Activated naive CD4-positive, alpha-beta T cell treated with anti-CD3 and anti-CD28 coated beads, Interleukin-2, amount 50 U/mL, for 16 hours (primary cell): ENCODE data around the gene CEL.
"Not testable (repeated sequence)": the region's sequence is repeated elsewhere in the genome, so short reads cannot be mapped to it uniquely, and the experiment has no call there.

ENCODE experiments used
- DNase-seq: peaks from one replicate; pipeline ENCODE4 v3.0.0-alpha.2; 2020

CEL gene

DNA sequence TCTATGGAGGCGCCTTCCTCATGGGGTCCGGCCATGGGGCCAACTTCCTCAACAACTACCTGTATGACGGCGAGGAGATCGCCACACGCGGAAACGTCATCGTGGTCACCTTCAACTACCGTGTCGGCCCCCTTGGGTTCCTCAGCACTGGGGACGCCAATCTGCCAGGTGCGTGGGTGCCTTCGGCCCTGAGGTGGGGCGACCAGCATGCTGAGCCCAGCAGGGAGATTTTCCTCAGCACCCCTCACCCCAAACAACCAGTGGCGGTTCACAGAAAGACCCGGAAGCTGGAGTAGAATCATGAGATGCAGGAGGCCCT lies 3.2 kb downstream of the CEL start:
- no peak for DNase-seq

GRCh38 chr9:133066181-133066983 lies 4.6 kb downstream of the CEL start:
- DNase-seq: no peak

DNA sequence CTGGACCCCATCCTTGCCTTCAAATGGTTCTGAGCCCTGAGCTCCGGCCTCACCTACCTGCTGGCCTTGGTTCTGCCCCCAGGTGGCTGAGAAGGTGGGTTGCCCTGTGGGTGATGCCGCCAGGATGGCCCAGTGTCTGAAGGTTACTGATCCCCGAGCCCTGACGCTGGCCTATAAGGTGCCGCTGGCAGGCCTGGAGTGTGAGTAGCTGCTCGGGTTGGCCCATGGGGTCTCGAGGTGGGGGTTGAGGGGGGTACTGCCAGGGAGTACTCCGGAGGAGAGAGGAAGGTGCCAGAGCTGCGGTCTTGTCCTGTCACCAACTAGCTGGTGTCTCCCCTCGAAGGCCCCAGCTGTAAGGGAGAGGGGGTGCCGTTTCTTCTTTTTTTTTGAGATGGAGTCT lies 5.2 kb downstream of the CEL start:
- DNase-seq: no peak

- DNase-seq: no peak
Measured at GRCh38 chr9:133067813-133068212, 6.0 kb downstream of the CEL start.

- not testable (repeated sequence) for DNase-seq
Measured at GRCh38 chr9:133068431-133068830, 6.7 kb downstream of the CEL start.

DNA sequence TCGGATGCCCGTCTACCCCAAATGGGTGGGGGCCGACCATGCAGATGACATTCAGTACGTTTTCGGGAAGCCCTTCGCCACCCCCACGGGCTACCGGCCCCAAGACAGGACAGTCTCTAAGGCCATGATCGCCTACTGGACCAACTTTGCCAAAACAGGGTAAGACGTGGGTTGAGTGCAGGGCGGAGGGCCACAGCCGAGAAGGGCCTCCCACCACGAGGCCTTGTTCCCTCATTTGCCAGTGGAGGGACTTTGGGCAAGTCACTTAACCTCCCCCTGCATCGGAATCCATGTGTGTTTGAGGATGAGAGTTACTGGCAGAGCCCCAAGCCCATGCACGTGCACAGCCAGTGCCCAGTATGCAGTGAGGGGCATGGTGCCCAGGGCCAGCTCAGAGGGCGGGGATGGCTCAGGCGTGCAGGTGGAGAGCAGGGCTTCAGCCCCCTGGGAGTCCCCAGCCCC lies 8.8 kb downstream of the CEL start:
- DNase-seq: not testable (repeated sequence)

DNA sequence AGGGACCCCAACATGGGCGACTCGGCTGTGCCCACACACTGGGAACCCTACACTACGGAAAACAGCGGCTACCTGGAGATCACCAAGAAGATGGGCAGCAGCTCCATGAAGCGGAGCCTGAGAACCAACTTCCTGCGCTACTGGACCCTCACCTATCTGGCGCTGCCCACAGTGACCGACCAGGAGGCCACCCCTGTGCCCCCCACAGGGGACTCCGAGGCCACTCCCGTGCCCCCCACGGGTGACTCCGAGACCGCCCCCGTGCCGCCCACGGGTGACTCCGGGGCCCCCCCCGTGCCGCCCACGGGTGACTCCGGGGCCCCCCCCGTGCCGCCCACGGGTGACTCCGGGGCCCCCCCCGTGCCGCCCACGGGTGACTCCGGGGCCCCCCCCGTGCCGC lies 9.2 kb downstream of the CEL start:
- DNase-seq: not testable (repeated sequence)

- no peak for DNase-seq
Measured at GRCh38 chr9:133071484-133072150, 9.8 kb downstream of the CEL start.

DNA sequence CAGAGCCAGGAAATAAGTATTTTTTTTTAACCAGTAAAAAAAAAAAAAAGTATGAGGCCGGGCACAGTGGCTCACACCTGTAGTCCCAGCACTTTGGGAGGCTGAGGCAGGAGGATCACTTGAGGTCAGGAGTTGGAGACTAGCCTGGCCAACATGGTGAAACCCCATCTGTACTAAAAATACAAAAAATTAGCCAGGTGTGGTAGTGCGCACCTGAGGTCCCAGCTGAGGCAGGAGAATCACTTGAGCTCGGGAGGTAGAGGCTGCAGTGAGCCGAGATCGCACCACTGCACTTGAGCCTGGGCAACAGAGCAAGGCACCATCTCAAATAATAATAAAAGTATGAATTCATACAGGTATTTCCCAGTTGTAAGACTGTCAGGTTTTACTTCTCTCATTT lies 10.4 kb downstream of the CEL start:
- DNase-seq: not testable (repeated sequence)

GRCh38 chr9:133073086-133074014 lies 11.6 kb downstream of the CEL start:
- DNase-seq: no peak

GRCh38 chr9:133074111-133074651 lies 12.4 kb downstream of the CEL start:
- DNase-seq: no peak

DNA sequence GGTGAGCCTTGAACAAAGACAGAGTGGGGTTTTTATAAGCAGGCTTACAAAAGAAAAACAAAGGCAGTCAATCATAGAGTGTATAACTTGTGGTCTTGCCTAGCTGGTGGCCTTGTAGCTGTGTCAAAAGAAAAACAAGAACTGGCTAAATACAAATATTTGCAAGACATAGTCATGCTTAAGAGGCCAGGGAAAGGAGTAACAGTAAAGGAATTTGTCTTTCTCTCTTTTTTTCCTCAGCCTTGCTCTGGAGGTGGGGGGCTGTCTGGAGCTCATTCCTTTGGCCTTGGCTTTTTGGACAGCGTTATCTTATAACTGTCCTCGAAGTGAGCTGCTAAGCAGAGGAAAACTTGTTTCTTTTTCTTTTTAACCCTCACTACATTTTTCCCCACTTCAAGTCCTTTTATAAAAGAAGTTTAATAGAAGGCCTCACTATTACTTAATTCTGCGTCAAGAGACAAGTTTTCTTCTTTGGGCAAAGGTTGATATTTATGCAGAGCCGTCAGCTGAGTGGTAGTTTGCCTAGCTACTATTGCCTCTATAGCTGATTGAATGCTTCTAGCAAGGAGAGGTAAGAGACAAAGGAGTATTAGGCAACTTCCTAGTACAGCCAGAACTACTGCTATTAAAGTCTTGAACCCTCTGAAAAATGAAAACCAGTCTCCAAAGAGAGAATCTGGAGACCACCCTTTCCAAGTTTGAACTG lies 14.3 kb downstream of the CEL start:
- DNase-seq: no peak

DNA sequence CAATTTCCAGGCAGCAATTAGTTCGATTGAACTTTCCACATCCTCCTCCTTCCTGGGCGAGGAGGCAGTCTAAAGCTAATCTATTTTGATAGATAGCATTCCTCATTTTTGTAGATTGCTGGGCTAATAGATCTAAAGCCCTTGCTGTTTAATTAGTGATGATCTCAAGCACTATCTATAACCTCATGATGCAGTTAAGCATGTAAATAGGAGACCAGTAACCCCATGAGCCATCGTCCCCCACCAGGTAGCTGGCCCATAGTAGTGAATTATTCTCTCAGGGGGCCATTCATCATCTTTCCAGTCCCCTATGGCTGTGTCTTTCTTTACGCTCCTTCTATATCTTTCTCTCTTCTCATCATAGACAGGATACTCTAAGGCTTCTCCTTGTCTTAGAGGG lies 14.9 kb downstream of the CEL start:
- no peak for DNase-seq

GRCh38 chr9:133078486-133078885 lies 16.7 kb downstream of the CEL start:
- no peak for DNase-seq

DNA sequence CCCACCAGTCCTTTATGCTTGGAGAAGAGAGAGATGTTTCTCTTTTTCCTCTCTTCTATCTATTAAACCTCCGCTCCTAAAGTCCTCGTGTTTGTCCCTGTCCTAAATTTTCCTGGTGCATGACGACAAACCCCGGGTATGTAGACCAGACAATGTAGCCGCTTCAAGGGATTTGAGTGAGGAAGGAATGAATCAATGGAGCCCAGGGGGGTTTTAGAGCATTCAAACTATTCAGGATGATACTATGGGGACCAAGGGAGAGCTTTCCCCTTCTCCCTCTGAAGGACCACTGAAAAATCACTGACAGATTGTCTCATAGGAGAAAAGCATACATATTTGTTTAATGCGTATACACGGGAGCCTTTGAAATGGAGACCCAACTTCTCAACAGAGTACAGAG lies 18.4 kb downstream of the CEL start:
- DNase-seq: no peak

DNA sequence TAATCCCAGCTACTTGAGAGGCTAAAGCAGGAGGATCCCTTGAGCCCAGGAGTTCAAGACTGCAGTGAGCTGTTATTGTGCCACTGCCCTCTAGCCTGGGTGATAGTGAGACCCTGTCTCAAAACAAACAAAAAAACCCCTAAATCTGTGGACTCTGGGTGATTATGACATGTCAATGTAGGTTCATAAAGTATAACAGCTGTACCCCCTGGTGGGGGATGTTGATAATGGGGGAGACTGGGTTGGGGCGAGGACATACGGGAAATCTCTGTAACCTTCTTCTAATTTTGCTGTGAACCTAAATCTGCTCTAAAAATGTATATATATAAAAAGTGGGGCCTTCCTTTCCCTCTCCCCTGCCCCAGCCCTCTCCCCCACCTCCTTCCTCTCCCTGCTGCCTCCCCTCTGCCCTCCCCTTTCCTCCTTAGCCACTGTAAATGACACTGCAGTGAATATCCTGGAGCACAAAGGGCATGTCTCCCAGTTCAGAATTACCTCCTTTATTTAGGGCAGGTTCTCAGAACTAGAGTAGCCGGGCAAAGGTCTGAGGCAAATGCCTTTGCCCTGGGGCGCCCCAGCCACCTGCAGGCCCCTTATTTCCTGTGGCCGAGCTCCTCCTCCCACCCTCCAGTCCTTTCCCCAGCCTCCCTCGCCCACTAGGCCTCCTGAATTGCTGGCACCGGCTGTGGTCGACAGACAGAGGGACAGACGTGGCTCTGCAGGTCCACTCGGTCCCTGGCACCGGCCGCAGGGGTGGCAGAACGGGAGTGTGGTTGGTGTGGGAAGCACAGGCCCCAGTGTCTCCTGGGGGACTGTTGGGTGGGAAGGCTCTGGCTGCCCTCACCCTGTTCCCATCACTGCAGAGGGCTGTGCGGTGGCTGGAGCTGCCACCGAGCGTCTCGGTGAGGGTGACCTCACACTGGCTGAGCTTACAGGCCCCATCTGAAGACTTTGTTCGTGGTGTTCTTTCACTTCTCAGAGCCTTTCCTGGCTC lies 19.3 kb downstream of the CEL start:
- DNase-seq: not testable (repeated sequence)

DNA sequence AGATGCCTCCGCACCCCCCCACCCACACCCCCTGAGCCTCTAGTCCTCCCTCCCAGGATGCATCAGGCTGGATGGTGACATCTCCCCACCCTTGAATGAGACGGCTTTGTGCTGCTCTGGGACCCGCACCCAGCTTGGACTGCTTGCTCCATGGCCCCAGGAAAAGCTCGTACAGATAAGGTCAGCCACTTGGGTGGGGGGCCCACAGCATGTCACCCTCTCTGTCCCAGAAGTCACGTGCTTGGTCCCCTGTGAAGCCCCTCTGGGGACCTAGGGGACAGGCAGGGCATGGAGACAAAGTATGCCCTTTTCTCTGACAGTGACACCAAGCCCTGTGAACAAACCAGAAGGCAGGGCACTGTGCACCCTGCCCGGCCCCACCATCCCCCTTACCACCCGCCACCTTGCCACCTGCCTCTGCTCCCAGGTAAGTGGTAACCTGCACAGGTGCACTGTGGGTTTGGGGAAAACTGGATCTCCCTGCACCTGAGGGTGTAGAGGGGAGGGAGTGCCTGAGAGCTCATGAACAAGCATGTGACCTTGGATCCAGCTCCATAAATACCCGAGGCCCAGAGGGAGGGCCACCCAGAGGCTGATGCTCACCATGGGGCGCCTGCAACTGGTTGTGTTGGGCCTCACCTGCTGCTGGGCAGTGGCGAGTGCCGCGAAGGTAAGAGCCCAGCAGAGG lies 20.3 kb downstream of the CEL start:
- DNase-seq: not testable (repeated sequence)

DNA sequence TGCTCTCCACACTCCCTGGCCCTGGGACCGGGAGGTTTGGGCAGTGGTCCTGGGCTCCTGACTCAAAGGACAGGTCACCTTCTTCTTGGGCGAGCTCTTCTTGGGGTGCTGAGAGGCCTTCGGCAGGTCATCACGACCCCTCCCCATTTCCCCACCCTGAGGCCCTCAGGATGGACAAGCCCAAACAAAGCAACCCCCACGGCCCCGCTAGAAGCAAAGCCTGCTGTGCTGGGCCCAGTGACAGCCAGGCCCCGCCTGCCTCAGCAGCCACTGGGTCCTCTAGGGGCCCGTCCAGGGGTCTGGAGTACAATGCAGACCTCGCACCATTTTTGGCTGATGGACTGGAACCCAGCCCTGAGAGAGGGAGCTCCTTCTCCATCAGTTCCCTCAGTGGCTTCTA lies 21.9 kb downstream of the CEL start:
- not testable (repeated sequence) for DNase-seq

DNA sequence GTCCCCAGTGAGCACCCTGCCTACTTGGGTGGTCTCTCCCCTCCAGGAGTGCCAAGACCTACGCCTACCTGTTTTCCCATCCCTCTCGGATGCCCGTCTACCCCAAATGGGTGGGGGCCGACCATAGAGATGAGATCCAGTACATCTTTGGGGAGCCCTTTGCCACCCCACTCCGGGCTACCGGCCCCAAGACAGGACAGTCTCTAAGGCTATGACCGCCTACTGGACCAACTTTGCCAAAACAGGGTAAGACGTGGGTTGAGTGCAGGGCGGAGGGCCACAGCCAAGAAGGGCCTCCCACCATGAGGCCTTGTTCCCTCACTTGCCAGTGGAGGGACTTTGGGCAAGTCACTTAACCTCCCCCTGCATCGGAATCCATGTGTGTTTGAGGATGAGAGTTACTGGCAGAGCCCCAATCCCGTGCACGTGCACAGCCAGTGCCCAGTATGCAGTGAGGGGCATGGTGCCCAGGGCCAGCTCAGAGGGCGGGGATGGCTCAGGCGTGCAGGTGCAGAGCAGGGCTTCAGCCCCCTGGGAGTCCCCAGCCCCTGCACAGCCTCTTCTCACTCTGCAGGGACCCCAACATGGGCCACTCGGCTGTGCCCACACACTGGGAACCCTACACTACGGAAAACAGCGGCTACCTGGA lies 24.6 kb downstream of the CEL start:
- not testable (repeated sequence) for DNase-seq

DNA sequence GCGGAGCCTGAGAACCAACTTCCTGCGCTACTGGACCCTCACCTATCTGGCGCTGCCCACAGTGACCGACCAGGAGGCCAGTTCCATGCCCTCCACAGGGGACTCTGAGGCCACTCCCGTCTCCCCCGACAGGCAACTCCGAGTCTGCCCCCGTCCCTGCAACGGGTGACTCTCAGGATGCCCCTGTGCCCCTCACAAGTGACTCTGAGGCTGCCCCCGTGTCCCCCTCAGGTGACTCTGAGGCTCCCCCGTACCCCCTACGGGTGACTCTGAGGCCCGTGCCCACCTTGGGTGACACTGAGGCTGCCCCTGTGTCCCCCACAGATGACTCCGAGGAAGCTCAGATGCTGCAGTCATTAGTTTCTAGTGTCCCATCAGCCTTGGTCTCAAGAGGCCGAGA lies 25.1 kb downstream of the CEL start:
- DNase-seq: no peak
